HL-60/S4 treated with phorbol 12-myristate 13-acetate at 8.2 ng/mL for 4 days and 3 days (cell line): ENCODE measurements around the gene NUP153.
"Not testable (repeated sequence)": the region's sequence is repeated elsewhere in the genome, so short reads cannot be mapped to it uniquely, and the experiment has no call there.

Experiments used
- in situ Hi-C: fragments of 300-500 bp; cut with MboI; formaldehyde crosslinking; loops from 2 replicates; pipeline ENCODE4 v1.15.0; 2022; ENCODE audit warnings: low sequenced_read_pairs

The NUP153 gene

DNA sequence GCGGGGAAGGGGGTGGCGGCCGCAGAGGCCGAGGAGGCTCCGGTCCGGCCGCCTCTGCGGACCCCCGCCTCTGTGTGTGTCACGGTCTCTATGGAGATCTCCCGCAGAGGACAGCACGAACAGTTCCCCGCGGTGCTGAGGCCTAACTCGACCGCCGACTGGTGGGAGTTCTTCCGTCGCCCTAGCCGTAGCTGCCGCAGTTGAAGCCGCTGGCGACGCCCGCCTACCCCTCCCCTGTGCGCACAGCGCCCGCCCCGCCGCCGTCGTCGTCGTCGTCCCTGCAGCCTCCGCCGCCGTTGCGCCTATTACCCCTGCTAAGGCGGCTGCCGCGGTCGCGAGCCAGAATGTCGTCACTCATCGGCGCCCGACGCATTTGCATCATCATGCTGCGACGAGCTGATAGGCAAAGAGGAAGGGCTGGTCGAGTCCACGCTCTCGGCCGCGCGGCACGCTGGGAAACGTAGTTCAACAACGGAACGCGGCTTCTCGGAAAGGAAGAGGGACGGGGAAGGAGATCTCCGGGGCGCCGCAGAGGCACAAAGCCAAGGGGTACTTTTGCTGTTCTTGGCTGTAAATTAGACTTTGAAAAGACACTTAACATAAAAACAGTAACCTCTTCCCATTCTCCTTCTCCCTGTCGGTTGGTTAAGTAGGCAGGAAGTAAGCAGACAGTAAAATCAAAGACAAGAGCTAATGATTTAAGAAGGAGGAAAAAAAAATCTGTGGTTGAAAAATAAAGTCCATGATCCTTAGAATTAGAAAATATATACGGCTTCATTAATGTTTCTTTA lies at the start of gene NUP153:
NUP153 (minus strand) TSS at position 346 of the 791 bp plus-strand sequence. CDS start 538 bp downstream, outside the sequence.
- in situ Hi-C loops = no loop called here

DNA sequence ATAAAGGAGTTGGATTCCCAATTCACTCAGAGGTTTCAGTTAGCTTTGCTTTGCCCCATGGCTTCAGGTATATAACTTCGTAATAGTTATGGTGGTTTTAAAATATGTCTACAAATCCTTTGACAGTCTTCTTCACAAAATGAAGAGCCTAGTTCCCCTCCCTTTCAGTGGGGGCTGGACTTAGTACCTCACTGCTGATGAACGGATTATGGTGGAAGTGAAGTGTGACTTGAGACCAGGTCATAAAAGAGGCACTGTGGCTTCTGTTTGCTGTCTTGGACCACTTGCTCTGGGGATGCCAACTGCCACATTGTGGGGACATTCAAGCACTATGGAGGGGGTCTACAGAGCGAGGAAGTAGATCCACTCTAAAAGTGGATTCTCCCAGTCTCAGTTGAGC lies 47.5 kb upstream of the NUP153 start:
- in situ Hi-C loops = no loop called here

DNA sequence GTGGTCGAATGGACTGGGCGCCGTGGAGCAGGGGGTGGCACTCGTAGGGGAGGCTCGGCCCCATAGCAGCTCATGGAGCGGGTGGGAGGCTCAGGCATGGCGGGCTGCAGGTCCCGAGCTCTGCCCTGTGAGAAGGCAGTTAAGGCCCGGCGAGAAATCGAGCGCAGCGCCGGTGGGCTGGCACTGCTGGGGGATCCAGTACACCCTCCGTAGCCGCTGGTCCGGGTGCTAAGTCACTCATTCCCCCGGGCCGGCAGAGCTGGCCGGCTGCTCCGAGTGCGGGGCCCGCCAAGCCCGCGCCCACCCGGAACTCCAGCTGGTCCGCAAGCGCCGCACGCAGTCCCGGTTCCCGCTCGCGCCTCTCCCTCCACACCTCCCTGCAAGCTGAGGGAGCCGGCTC lies 38.6 kb upstream of the NUP153 start:
- in situ Hi-C loops = not testable (repeated sequence)

DNA sequence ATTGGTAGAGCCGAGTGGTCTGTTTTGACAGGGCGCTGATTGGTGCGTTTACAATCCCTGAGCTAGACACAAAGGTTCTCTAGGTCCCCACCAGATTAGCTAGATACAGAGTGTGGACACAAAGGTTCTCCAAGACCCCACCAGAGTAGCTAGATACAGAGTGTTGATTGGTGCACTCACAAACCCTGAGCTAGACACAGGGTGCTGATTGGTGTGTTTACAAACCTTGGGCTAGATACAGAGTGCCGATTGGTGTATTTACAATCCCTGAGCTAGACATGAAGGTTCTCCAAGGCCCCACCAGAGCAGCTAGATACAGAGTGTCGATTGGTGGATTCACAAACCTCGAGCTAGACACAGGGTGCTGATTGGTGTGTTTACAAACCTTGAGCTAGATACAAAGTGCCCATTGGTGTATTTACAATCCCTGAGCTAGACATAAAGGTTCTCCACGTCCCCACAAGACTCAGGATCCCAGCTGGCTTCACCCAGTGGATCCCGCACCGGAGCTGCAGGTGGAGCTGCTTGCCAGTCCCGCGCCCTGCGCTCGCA lies 38.1 kb upstream of the NUP153 start:
- in situ Hi-C loops = not testable (repeated sequence)

DNA sequence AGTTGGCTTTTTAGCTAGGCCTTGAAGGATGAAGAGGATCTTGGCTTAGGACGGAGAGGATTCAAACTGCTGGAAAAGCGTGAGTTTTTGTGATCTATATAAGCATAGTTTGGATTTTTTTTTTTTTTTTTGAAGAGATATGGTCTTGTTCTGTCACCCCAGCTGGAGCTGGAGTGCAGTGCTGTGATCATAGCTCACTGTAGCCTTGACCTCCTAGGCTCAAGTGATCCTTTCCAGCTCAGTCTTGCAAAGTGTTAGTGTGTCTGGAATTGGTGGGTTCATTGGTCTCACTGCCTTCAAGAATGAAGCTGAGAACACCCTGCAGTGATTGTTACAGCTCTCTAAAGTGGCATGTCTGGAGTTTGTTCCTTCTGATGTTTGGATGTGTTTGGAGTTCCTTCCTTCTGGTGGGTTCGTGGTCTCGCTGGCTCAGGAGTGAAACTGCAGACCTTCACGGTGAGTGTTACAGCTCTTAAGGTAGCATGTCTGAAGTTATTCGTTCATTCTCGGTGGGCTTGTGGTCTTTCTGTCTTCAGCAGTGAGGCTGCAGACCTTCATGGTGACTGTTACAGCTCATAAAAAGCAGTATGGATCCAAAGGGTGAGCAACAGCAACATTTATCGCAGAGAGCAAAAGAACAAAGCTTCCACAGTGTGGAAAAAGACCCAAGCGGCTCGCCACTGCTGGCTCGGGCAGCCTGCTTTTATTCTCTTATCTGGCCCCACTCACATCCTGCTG lies 37.5 kb upstream of the NUP153 start:
- in situ Hi-C loops = no loop called here

DNA sequence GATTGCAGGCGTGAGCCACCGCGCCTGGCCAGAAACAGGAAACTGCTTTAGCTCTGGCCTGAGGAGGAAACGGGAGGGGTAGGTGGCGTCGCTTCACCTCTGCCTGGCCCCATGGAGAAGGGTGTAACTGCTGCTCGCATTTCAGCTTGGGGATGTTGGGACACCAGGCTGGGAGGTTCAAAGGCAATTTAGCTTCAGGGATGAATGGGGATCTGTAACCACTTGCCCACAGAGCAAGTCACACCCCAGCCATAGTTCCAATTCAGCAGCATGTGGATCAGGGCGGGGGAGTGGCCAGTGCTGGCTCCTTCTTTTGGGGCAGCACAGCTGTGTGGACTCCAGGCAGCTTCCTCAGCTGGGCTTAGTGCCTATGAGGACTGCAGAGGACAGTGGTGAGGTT lies 34.8 kb upstream of the NUP153 start:
- in situ Hi-C loops = no loop called here

DNA sequence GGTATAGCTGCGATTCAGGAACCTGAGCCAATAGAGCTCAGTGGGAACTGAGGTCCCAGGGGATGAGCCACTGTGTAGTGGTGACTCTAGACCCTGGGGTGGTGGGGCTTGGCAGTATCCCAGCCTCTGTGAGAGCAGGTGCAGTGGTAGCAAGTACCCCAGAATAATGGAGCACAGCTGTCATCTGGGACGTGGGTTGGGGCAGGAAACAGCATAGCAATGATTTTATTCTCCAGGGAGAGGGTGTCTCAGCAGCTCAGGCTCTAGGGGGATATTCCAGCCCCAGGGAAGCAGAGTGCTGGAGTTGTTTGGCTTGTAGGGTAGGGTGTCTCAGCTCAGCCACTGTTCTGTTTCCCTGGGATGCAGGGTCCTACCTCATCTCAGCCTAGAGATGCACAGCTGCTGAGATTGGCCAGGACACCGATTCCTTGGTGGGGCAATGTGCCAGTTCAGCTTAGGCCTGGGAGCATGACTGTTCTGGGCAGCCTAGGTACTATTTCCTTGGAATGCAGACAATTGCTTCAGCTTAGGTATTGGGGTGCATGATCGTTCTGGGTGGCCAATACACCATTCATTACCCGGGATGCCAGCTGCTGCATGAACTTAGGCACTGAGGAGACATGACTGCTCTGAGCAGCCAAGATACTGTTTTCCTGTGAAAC lies 34.0 kb upstream of the NUP153 start:
- in situ Hi-C loops = no loop called here

DNA sequence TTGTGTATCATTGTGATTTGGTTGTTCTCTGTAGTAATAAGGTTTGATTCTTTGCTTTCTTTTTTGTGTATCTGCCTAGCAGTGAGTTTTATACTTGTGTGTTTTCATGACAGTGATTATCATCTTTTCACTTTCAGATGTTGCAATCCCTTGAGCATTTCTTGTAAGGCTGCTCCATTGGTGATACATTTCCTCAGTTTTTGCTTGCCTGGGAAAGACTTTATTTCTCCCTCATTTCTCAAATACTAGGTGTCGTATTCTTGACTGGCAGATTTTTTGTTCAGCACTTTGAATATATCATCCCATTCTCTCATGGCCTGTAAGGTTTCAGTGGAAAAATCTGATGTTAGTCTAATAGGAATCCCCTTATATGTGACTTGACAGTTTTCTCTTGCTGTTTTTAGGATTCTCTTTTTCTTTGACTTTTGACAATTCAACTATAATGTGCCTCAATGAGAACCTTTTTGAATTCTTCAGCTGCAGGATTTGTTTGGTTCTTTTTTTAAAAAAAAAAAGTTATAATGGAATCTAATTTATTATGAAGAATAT lies 31.1 kb upstream of the NUP153 start:
- in situ Hi-C loops = no loop called here

DNA sequence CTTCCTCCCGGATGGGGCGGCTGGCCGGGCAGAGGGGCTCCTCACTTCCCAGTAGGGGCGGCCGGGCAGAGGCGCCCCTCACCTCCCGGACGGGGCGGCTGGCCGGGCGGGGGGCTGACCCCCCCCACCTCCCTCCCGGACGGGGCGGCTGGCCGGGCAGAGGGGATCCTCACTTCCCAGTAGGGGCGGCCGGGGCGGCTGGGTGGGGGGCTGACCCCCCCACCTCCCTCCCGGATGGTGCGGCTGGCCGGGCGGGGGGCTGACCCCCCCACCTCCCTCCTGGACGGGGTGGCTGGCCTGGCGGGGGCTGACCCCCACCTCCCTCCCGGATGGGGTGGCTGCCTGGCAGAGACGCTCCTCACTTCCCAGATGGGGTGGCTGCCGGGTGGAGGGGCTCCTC lies 28.6 kb upstream of the NUP153 start:
- in situ Hi-C loops = not testable (repeated sequence)

DNA sequence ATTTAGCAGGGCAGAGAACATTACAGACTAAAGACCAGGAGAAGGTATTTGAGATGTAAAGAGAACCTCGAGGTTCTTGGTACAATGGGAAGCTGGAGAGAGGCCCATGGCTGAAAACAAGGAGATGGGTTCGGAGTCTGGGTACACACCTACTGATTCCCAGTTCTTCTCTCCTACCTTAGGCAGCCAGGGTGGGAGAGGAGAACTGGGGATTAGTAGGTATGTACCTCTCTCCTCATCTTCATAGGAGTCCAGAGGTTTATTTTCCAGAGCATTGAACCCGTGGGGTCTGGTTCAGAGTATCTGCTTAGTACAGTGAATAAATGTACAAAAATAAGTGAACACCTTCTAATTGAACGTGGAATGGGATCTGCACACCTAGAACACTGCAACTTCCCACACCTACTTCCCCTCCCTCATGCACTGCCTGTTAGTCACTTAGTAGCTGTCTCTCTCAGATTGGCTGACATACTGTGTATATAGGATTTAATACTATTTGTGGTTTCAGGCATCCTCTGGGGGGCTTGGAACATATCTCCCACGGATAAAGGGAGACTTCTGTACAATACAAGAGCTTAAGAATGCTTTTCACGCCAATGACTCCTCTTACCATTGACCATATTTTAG lies 23.5 kb upstream of the NUP153 start:
- in situ Hi-C loops = no loop called here

DNA sequence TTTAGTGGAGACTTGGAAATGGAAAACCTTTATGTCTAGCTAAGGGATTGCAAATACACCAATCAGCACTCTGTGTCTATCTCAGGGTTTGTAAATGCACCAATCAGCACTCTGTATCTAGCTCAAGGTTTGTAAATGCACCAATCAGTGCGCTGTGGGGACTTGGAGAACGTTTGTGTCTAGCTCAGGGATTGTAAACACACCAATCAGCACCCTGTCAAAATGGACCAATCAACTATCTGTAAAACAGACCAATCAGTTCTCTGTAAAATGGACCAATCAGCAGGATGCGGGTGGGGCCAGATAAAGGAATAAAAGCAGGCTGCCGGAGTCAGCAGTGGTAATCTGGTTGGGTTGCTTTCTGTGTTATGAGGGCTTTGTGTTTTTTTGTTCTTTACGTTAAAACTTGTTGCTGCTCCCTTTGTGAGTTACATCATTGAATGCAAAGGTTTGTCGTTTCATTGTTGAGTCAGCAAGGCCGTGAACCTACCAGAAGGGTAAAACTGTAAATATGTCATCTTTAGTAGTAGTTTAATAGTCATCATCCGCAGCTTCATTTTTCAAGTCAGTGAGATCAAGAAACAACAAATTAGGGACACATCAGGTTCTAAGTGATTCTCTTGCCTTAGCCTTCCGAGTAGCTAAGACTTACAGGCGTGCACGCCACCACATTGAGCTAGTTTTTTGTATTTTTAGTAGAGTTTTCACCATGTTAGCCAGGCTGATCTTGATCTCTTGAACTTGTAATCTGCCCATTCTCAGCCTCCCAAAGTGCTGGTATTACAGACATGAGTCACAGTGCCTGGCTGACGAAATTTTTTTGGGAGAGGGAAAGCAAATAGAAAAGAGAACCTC lies 22.7 kb upstream of the NUP153 start:
- in situ Hi-C loops = no loop called here

DNA sequence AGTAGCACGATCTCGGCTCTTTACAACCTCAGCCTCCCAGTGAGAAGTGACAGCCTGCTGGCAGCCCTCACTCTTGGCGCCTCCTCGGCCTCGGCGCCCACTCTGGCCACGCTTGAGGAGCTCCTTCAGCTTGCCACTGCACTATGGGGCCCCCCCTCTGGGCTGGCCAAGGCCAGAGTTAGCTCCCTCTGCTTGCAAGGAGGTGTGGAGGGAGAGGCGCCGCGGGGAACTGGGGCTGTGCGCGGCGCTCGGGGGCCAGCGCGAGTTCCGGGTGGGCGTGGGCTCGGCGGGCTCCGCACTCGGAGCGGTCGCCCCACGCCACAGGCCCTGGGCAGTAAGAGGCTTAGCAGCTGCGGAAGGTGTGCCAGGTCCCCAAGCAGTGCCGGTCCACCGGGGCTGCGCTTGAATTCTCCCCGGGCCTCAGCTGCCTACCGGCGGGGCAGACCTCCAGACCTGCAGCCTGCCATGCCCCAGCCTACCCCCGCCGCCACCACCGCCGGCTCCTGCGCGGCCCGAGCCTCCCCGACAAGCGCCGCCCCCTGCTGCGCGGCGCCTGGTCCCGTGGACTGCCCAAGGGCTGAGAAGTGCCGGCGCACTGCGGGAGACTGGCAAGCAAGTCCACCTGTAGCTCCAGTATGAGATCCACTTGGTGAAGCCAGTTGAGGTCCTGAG lies 22.0 kb upstream of the NUP153 start:
- in situ Hi-C loops = no loop called here

DNA sequence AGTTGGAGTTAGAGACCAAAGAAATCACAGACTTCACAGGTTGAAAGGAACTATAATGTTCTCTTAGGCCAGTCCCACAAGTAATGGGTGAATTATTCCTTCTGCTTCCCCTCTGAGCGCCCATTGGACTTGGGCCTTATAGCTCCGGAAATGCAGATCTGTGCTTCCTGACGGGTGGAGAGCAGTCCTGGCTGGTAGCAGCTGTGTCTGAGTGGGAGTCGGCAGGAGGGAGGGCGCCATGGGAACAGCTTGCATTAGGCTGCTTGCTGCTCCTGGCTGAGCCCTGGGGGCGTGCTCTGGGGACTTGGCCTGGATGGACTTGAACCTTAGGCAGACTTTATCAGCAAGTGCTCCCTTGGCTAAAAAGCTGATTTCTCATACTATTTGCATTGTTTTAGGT lies 18.4 kb upstream of the NUP153 start:
- in situ Hi-C loops = no loop called here

DNA sequence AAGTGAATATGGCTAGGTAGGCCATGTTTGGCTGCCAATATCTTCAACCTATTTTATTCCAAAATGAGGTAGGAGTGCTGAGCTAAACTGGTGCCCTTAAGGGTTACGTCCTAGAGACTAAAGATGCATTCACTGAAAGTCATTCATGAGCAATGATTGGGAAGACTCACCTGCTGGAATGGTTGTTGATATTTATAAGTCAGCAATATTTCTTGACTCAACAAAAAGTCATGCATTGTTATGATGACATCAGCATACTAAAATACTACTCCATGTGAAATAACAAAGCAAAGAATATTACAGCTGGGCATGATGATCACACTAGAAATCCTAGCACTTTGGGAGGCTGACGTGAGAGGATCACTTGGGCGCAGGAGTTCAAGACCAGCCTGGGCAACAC lies 17.6 kb upstream of the NUP153 start:
- in situ Hi-C loops = no loop called here

DNA sequence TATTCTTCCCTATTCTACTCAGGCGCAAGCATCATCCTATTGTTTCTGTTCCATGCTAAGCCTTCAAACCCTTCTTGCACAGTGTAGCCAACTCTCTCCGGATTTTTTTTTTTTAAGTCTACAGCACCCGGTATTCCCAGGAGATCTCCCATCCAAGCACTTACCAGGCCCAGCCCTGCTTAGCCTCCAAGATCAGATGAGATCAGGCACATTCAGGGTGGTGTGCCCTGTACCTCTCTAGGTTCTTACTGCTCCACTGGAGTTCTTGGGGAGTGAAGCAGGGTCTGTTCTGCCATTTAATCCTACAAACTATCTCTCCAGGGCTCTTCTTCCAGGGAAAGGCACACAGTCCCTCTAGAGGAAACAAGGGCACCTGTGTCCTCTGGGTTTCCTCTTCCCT lies 14.9 kb upstream of the NUP153 start:
- in situ Hi-C loops = no loop called here

DNA sequence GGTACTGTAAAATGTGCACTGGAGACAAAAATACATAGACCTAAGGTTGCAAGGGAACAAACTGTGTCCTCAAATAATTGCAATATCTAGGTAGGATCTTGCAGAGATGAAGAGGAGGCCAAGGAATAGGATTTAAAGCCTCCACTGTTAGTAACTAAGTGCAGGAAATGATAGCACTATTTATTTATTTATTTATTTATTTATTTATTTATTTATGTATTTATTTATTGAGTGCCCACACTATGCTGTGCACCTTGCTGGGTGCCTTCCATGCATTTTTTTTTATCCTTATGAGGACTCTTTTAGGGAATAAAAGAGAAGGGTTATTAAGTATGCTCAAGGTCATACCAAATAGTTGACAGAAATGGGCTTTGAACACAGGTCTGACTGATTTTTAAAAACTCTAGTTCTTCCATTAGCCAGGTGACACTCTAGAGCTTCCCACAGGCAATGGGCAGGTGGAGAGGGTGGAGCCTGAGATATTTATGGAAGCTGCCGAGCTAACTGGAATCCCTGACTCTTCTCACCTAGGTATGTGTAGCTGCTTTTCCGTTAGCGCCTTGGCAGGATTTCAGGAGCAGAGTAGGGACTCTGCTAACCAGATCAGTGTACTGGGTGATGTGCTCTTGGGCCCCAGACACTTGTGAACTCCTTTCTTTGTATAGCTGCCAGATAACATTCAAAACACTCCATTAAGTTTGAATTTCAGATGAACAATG lies 12.8 kb upstream of the NUP153 start:
- in situ Hi-C loops = no loop called here

DNA sequence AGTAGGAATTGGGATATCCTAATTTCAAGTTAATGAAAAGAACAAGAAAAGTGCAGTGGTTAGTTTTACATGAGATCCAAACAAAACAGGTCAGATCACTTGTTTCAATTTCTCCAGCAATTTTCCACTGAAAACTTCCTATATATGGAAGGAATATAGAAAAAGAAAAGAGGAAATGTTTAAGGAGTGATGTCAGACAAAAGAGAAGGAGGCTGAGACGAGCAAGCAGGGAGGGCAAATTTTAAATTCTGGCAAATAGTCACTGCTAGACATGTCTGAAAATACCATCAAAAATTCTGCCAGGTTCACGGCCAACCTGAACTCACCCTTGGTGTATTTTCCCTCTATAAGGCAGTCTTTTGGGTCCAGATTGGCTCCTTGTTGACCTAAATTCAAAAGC lies 9.5 kb upstream of the NUP153 start:
- in situ Hi-C loops = no loop called here
